ENCODE measurements around the gene C1S. TPM values are rescaled to one million over a fixed set of nuclear protein-coding genes. Genes with fewer than 3 reads are reported as not detected.

Gene C1S
- total RNA-seq, 2 experiments from 2014 or later, result 1.3 TPM

GRCh38 chr12:7072554-7072953 is 12.0 kb downstream of the C1S start:
- no peak for DNase-seq
- Mint-ChIP-seq H3K27me3 (peaks cover 27% of the 10 kb centered on the region), H3K36me3 (no peaks in the 10 kb centered on the region), H3K27ac (no peak overlapping the region), H3K9me3 (no peaks in the 10 kb centered on the region), H3K4me3 (no peak overlapping the region), H3K4me1 (peaks cover 7% of the 10 kb centered on the region)
- ATAC-seq (ENCODE audit: low read depth), result no peak
- POLR2A ChIA-PET, result no interaction called here

- Mint-ChIP-seq H3K36me3 (no peaks in the 10 kb centered on the region), H3K27me3 (peaks cover 38% of the 10 kb centered on the region), H3K27ac (no peak overlapping the region), H3K9me3 (no peaks in the 10 kb centered on the region), H3K4me1 (peaks cover 7% of the 10 kb centered on the region), H3K4me3 (no peak overlapping the region)
- ATAC-seq (ENCODE audit: low read depth), result no peak
- DNase-seq, result no peak
- POLR2A ChIA-PET, result no interaction called here
Observed at GRCh38 chr12:7073946-7074345, 13.4 kb downstream of the C1S start.

- POLR2A ChIA-PET, result no interaction called here
- Mint-ChIP-seq H3K27ac (no peak overlapping the region), H3K27me3 (peaks cover 38% of the 10 kb centered on the region), H3K36me3 (no peaks in the 10 kb centered on the region), H3K4me1 (peaks cover 7% of the 10 kb centered on the region), H3K4me3 (no peak overlapping the region), H3K9me3 (no peaks in the 10 kb centered on the region)
- DNase-seq (no peak), ATAC-seq (ENCODE audit: low read depth) (no peak)
Observed at GRCh38 chr12:7075518-7075917, 15.0 kb downstream of the C1S start.

GRCh38 chr12:7075939-7076338 is 15.4 kb downstream of the C1S start:
- Mint-ChIP-seq H3K27me3 (peaks cover 38% of the 10 kb centered on the region), H3K9me3 (no peaks in the 10 kb centered on the region), H3K27ac (no peak overlapping the region), H3K4me3 (no peak overlapping the region), H3K4me1 (peaks cover 7% of the 10 kb centered on the region), H3K36me3 (no peaks in the 10 kb centered on the region)
- POLR2A ChIA-PET, result no interaction called here
- DNase-seq (no peak), ATAC-seq (ENCODE audit: low read depth) (no peak)

- H3K4me3 Mint-ChIP-seq, result no peak overlapping the region
- no peak for DNase-seq
- no peaks in the 10 kb centered on the region for H3K36me3 Mint-ChIP-seq
- ATAC-seq (ENCODE audit: low read depth), result no peak
- H3K27ac Mint-ChIP-seq, result no peak overlapping the region
- peaks cover 38% of the 10 kb centered on the region for H3K27me3 Mint-ChIP-seq
- POLR2A ChIA-PET, result no interaction called here
- H3K4me1 Mint-ChIP-seq, result peaks cover 7% of the 10 kb centered on the region
- H3K9me3 Mint-ChIP-seq, result no peaks in the 10 kb centered on the region
Observed at GRCh38 chr12:7076493-7076892, 16.0 kb downstream of the C1S start.

GRCh38 chr12:7078163-7078562 is 17.6 kb downstream of the C1S start:
- H3K27me3 Mint-ChIP-seq, result peaks cover 31% of the 10 kb centered on the region
- DNase-seq, result no peak

GRCh38 chr12:7079826-7080125 is 19.3 kb downstream of the C1S start:
- no peak for DNase-seq
- peaks cover 5% of the 10 kb centered on the region for H3K36me3 Mint-ChIP-seq
- ATAC-seq (ENCODE audit: low read depth), result no peak
- no peak overlapping the region for H3K4me3 Mint-ChIP-seq
- H3K4me1 Mint-ChIP-seq, result peaks cover 9% of the 10 kb centered on the region
- peaks cover 19% of the 10 kb centered on the region for H3K27me3 Mint-ChIP-seq
- H3K27ac Mint-ChIP-seq, result no peak overlapping the region
- H3K9me3 Mint-ChIP-seq, result peaks cover 5% of the 10 kb centered on the region
- POLR2A ChIA-PET, result no interaction called here

More at GRCh38 chr12:7078163-7078562, 17.6 kb downstream of the C1S start:
- POLR2A ChIA-PET, result no interaction called here
- H3K9me3 Mint-ChIP-seq, result peaks cover 2% of the 10 kb centered on the region
- H3K27ac Mint-ChIP-seq, result no peak overlapping the region
- H3K36me3 Mint-ChIP-seq, result peaks cover 3% of the 10 kb centered on the region
- H3K4me1 Mint-ChIP-seq, result peaks cover 7% of the 10 kb centered on the region
- no peak overlapping the region for H3K4me3 Mint-ChIP-seq
- no peak for ATAC-seq (ENCODE audit: low read depth)

- POLR2A ChIA-PET, result no interaction called here
- Mint-ChIP-seq H3K4me1 (peaks cover 2% of the 10 kb centered on the region), H3K27ac (no peak overlapping the region), H3K4me3 (no peak overlapping the region), H3K27me3 (peaks cover 16% of the 10 kb centered on the region), H3K9me3 (peaks cover 5% of the 10 kb centered on the region), H3K36me3 (peaks cover 5% of the 10 kb centered on the region)
- ATAC-seq (ENCODE audit: low read depth), result no peak
- no peak for DNase-seq
Observed at GRCh38 chr12:7081037-7081436, 20.5 kb downstream of the C1S start.

- ATAC-seq (ENCODE audit: low read depth) (no peak), DNase-seq (no peak)
- peaks cover 5% of the 10 kb centered on the region for H3K9me3 Mint-ChIP-seq
Observed at GRCh38 chr12:7083125-7083524, 22.6 kb downstream of the C1S start.

GRCh38 chr12:7089196-7089871 is 28.8 kb downstream of the C1S start:
- POLR2A ChIA-PET, result interaction anchor here (1.3 kb wide), 1 partner anchor 146 kb away, joined by 5 read pairs; the partner anchor contains the start of genes C12orf57 and RNU7-1
- Mint-ChIP-seq H3K27me3 (no peaks in the 10 kb centered on the region), H3K36me3 (no peaks in the 10 kb centered on the region), H3K4me3 (no peak overlapping the region), H3K27ac (no peak overlapping the region), H3K4me1 (peaks cover 6% of the 10 kb centered on the region), H3K9me3 (no peaks in the 10 kb centered on the region)
- DNase-seq (no peak), ATAC-seq (ENCODE audit: low read depth) (no peak)

More at GRCh38 chr12:7083125-7083524, 22.6 kb downstream of the C1S start:
- Mint-ChIP-seq H3K36me3 (peaks cover 5% of the 10 kb centered on the region), H3K4me3 (no peak overlapping the region), H3K27me3 (peaks cover 12% of the 10 kb centered on the region), H3K27ac (no peak overlapping the region), H3K4me1 (peaks cover 2% of the 10 kb centered on the region)
- POLR2A ChIA-PET, result no interaction called here

- no peak for ATAC-seq (ENCODE audit: low read depth)
- no peaks in the 10 kb centered on the region for H3K36me3 Mint-ChIP-seq
- H3K27ac Mint-ChIP-seq, result no peak overlapping the region
- H3K4me1 Mint-ChIP-seq, result peaks cover 6% of the 10 kb centered on the region
- H3K9me3 Mint-ChIP-seq, result no peaks in the 10 kb centered on the region
- no peaks in the 10 kb centered on the region for H3K27me3 Mint-ChIP-seq
- DNase-seq, result no peak
- H3K4me3 Mint-ChIP-seq, result no peak overlapping the region
- POLR2A ChIA-PET, result interaction anchor here (1.3 to 1.6 kb wide), 3 partner anchors 75 to 153 kb away, joined by 3 to 5 read pairs (median 4); partner anchors contain the start of genes C12orf57 and RNU7-1
Observed at GRCh38 chr12:7090222-7090998, 29.9 kb downstream of the C1S start.

- Mint-ChIP-seq H3K27me3 (no peaks in the 10 kb centered on the region), H3K4me1 (peaks cover 6% of the 10 kb centered on the region), H3K4me3 (no peak overlapping the region), H3K27ac (peak overlapping the region; percentile 27), H3K36me3 (no peaks in the 10 kb centered on the region), H3K9me3 (no peaks in the 10 kb centered on the region)
- no peak for ATAC-seq (ENCODE audit: low read depth)
- DNase-seq, result no peak
- POLR2A ChIA-PET, result interaction anchor here (0.9 to 1.6 kb wide), 3 partner anchors 75 to 154 kb away, joined by 3 to 4 read pairs (median 3); no protein-coding TSS in a partner anchor
Observed at GRCh38 chr12:7091171-7091570, 30.7 kb downstream of the C1S start.

- peak overlapping the region; percentile 87 for H3K4me3 Mint-ChIP-seq
- POLR2A ChIA-PET, result interaction anchor here (0.9 to 1.6 kb wide), 3 partner anchors 76 to 154 kb away, joined by 3 to 4 read pairs (median 3); no protein-coding TSS in a partner anchor
- peaks cover 7% of the 10 kb centered on the region for H3K4me1 Mint-ChIP-seq
- ATAC-seq (ENCODE audit: low read depth) (no peak), DNase-seq (no peak)
- H3K27me3 Mint-ChIP-seq, result no peaks in the 10 kb centered on the region
- no peaks in the 10 kb centered on the region for H3K36me3 Mint-ChIP-seq
- no peaks in the 10 kb centered on the region for H3K9me3 Mint-ChIP-seq
- peak overlapping the region; percentile 80 for H3K27ac Mint-ChIP-seq
Observed at GRCh38 chr12:7091660-7092228, 31.2 kb downstream of the C1S start.
